Gastrocnemius medialis (tissue), 4 donors: ENCODE measurements around the gene LRRC51. TPM values are rescaled to one million over a fixed set of nuclear protein-coding genes. Genes with fewer than 3 reads are reported as not detected.
"Not testable (repeated sequence)": the region's sequence is repeated elsewhere in the genome, so short reads cannot be mapped to it uniquely, and the experiment has no call there.

Experiments used
- ATAC-seq, 2 donors: fragments of 150-250 bp; one replicate each; pipeline ENCODE4 v1.9.1; 2016
- DNase-seq, 2 donors: peaks; one replicate each; pipeline ENCODE4 v3.0.0-alpha.2; 2019
- H3K27ac ChIP-seq, 4 donors: fragments of 200-600 bp; sonication (generic); 1 replicate in 1 of 4; 2 replicates in 3 of 4; pipeline ENCODE4 v1.5.1; 2016 to 2018; ENCODE audit warnings: mild to moderate bottlenecking in 2 of 4, moderate library complexity in 1 of 4
- H3K27me3 ChIP-seq, 3 donors: fragments of 200-600 bp; sonication (generic) in 2 of 3; 1 replicate in 1 of 3; 2 replicates in 2 of 3; pipeline versions ENCODE4 v1.5.1 to v1.6.0; 2016 to 2019; ENCODE audit warnings: mild to moderate bottlenecking in 1 of 3, moderate library complexity in 1 of 3
- H3K36me3 ChIP-seq, 2 donors: fragments of 200-600 bp; sonication (generic) in 1 of 2; one replicate each; pipeline ENCODE4 v1.5.1; 2017 to 2018
- H3K4me1 ChIP-seq, 2 donors: fragments of 200-600 bp; sonication (generic) in 1 of 2; one replicate each; pipeline ENCODE4 v1.5.1; 2016 to 2017; ENCODE audit warnings: mild to moderate bottlenecking in 2 of 2
- H3K4me3 ChIP-seq, 4 donors: fragments of 200-600 bp; sonication (generic) in 3 of 4; 1 replicate in 1 of 4; 2 replicates in 3 of 4; pipeline ENCODE4 v1.5.1; 2016 to 2019; ENCODE audit warnings: mild to moderate bottlenecking in 2 of 4
- H3K9me3 ChIP-seq, 3 donors: fragments of 200-600 bp; sonication (generic) in 2 of 3; 1 replicate in 1 of 3; 2 replicates in 2 of 3; pipeline ENCODE4 v1.5.1; 2016 to 2019
- POLR2A ChIP-seq, 2 donors: fragments of 450-650 bp; IDR thresholded peaks; one replicate each; pipeline ENCODE4 v1.6.1; 2017; ENCODE audit warnings: antibody characterized with exemption in 2 of 2, mild to moderate bottlenecking in 2 of 2, moderate library complexity in 2 of 2
- in situ Hi-C, 4 donors: fragments of 200-750 bp; cut with MboI; loops; one replicate each; pipeline versions ENCODE4 v1.15.0 to v1.8.0; 2017; ENCODE audit warnings: low sequenced_read_pairs in 4 of 4
- intact Hi-C: fragments of 100-400 bp; cut with DNase I; formaldehyde crosslinking; loops from one replicate; pipeline ENCODE4 v1.15.1; 2023; ENCODE audit warnings: low total_unique reads
- total RNA-seq, 4 donors: library from RNA; depleted of rRNA; stranded (reverse); fragments of >200 nt; gene quantifications; one replicate each; pipeline versions ENCODE4 v1.1.0 to v1.2.3, GENCODE V29; 2016
- TF ChIP-seq, protein P1 (sequence below), 5 experiments: fragments of 450-650 bp in 3 of 5; fragments of 200-600 bp in 2 of 5; sonication (generic) in 2 of 5; IDR thresholded peaks in 4 of 5; conservative IDR thresholded peaks in 1 of 5; 1 replicate in 4 of 5; 2 replicates in 1 of 5; pipeline ENCODE4 v1.5.1; 2016 to 2019; ENCODE audit warnings: antibody characterized with exemption in 5 of 5, mild to moderate bottlenecking in 3 of 5, moderate library complexity in 3 of 5

The LRRC51 gene
- total RNA-seq, 4 donors from 2014 or later, result 3.6 to 9.5 (median 5.3) TPM

DNA sequence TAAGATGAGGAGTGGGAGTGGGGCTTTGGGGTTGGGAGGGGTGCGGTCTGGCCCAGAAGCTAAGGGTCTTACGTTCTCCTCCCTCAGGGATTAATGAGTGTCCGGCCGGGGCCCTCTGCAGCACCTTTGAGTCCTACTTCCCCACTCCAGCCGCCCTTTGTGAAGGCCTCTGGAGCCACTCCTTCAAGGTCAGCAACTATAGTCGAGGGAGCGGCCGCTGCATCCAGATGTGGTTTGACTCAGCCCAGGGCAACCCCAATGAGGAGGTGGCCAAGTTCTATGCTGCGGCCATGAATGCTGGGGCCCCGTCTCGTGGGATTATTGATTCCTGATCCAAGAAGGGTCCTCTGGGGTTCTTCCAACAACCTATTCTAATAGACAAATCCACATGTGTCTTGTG, 58.9 kb downstream of the LRRC51 start:
- TF ChIP-seq, protein P1, sequence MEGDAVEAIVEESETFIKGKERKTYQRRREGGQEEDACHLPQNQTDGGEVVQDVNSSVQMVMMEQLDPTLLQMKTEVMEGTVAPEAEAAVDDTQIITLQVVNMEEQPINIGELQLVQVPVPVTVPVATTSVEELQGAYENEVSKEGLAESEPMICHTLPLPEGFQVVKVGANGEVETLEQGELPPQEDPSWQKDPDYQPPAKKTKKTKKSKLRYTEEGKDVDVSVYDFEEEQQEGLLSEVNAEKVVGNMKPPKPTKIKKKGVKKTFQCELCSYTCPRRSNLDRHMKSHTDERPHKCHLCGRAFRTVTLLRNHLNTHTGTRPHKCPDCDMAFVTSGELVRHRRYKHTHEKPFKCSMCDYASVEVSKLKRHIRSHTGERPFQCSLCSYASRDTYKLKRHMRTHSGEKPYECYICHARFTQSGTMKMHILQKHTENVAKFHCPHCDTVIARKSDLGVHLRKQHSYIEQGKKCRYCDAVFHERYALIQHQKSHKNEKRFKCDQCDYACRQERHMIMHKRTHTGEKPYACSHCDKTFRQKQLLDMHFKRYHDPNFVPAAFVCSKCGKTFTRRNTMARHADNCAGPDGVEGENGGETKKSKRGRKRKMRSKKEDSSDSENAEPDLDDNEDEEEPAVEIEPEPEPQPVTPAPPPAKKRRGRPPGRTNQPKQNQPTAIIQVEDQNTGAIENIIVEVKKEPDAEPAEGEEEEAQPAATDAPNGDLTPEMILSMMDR (IDR thresholded peaks at IDR 0.05 in 4 of 5, conservative IDR thresholded peaks at IDR 0.05 in 1 of 5), result no peak
- TF ChIP-seq POLR2A (IDR thresholded peaks at IDR 0.05), result no peak
- no peak for DNase-seq
- ATAC-seq, result no peak
- H3K9me3 ChIP-seq, result no peaks in the 10 kb centered on the region
- no peak overlapping the region for H3K4me3 ChIP-seq
- intact Hi-C loops, result no loop called here
- no peaks in the 10 kb centered on the region for H3K4me1 ChIP-seq
- H3K27ac ChIP-seq, result no peak overlapping the region
- H3K36me3 ChIP-seq, result no peaks in the 10 kb centered on the region
- no peaks in the 10 kb centered on the region for H3K27me3 ChIP-seq
- in situ Hi-C loops, result no loop called here

DNA sequence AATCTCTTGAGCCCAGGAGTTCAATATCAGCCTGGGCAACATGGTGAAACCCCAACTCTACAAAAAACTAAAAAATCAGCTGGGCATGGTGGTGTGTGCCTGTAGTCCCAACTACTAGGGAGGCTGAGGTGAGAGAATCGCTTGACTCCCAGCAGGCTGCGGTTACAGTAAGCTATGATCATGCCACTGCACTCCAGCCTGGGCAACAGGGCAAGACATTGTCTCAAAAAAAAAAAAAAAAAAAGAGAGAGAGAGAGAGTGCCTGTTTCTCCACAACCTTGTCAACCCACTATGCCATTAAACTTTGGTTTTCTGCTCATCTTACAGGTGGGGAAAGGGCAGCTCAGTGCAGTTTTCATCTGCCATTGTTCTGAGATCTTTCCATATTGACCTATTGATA, 60.0 kb downstream of the LRRC51 start:
- Histone ChIP-seq H3K9me3 (no peaks in the 10 kb centered on the region), H3K4me1 (no peaks in the 10 kb centered on the region), H3K27me3 (no peaks in the 10 kb centered on the region), H3K4me3 (no peak overlapping the region), H3K36me3 (no peaks in the 10 kb centered on the region), H3K27ac (no peak overlapping the region)
- no peak for DNase-seq
- TF ChIP-seq, protein P1 (IDR thresholded peaks at IDR 0.05 in 4 of 5, conservative IDR thresholded peaks at IDR 0.05 in 1 of 5), result no peak
- no peak for TF ChIP-seq POLR2A (IDR thresholded peaks at IDR 0.05)
- no peak for ATAC-seq
- intact Hi-C loops (no loop called here), in situ Hi-C loops (no loop called here)

- intact Hi-C loops (no loop called here), in situ Hi-C loops (no loop called here)
- no peak overlapping the region for H3K27ac ChIP-seq
- H3K36me3 ChIP-seq, result no peaks in the 10 kb centered on the region
- no peaks in the 10 kb centered on the region for H3K9me3 ChIP-seq
- DNase-seq, result no peak
- no peak for TF ChIP-seq POLR2A (IDR thresholded peaks at IDR 0.05)
- TF ChIP-seq, protein P1 (IDR thresholded peaks at IDR 0.05 in 4 of 5, conservative IDR thresholded peaks at IDR 0.05 in 1 of 5), result no peak
- no peak overlapping the region for H3K4me3 ChIP-seq
- ATAC-seq, result no peak
- H3K4me1 ChIP-seq, result no peaks in the 10 kb centered on the region
- no peaks in the 10 kb centered on the region for H3K27me3 ChIP-seq
Observed at GRCh38 chr11:72141066-72141465, 60.4 kb downstream of the LRRC51 start.

GRCh38 chr11:72142086-72142485, 61.4 kb downstream of the LRRC51 start:
- H3K27ac ChIP-seq, ATAC-seq, intact Hi-C loops: not testable (repeated sequence)

DNA sequence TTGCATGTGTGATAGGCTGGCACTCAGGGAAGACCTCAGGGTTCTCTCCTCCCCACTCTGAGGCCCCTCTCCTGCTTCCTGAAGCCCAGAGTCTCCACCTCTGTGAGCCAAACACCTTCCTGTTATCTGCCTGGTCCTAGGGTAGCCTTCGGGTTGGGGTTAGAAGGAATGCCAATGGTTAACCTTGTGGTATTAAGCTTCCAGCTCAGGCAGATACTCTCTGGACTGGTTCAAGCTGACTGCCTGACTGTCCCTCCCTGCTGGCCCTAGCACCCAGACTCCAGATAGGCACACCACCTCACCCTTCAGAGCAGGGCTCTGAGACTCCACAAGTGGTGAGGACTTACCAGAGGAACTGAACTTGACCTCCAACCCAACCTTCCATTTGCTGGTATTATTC, 61.9 kb downstream of the LRRC51 start:
- intact Hi-C loops, H3K4me3 ChIP-seq, H3K27me3 ChIP-seq, H3K4me1 ChIP-seq, DNase-seq, in situ Hi-C loops, ATAC-seq, H3K9me3 ChIP-seq, H3K36me3 ChIP-seq, H3K27ac ChIP-seq: not testable (repeated sequence)

More at GRCh38 chr11:72142086-72142485, 61.4 kb downstream of the LRRC51 start:
- H3K4me3 ChIP-seq, DNase-seq, H3K36me3 ChIP-seq, H3K4me1 ChIP-seq, H3K27me3 ChIP-seq, in situ Hi-C loops, H3K9me3 ChIP-seq: not testable (repeated sequence)
